Activated gamma-delta T cell treated with Interleukin-2 at 50 U/mL for 16 hours (primary cell): ENCODE data around the gene MTFR2.
"Not testable (repeated sequence)": the region's sequence is repeated elsewhere in the genome, so short reads cannot be mapped to it uniquely, and the experiment has no call there.

ENCODE experiments used
- DNase-seq: peaks from one replicate; pipeline ENCODE4 v3.0.0-alpha.2; 2020

The MTFR2 gene

DNA sequence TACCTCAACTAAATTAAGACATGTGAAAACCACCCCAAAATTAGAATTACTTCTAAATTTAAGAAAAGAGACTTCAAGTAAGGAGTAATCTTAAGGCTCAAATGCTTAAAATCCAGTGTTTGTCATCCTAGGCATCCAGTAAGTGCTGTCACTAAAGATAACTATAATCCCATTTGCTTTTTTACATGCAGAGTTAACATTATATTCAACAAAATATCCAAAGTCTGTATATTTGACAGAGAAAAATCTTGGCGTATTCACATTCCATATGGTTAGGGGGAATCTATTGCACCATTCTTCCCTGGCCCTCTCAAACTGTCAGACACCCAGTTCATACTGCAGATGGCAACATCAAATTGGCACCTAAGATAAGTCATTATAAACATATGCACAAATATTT is 17.4 kb downstream of the MTFR2 start:
- DNase-seq, result no peak

DNA sequence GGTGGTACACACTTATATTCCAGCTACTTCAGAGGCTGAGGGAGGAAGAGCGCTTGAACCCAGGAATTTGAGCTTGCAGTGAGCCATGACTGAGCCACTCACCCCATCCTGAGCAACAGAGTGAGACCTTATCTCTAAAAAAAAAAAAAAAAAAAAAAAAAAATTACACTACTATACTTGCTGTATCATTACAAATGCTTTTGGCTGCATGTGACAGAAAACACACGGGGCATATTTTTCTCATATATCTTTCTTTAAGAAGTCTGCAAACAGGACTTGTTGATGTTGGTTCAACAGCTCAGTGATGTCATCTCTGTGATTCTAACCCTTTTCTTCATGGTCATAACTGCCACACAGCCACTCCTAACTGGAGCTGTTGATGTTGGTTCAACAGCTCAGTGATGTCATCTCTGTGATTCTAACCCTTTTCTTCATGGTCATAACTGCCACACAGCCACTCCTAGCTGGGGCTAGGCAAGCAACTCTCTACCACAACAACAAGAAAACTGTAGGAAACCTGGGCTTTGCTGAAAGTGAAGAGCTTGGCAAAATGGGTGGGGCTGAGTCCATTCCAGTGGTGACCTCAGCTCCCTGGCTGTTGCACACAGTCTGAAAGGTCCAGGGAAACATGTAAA is 19.8 kb downstream of the MTFR2 start:
- no peak for DNase-seq

DNA sequence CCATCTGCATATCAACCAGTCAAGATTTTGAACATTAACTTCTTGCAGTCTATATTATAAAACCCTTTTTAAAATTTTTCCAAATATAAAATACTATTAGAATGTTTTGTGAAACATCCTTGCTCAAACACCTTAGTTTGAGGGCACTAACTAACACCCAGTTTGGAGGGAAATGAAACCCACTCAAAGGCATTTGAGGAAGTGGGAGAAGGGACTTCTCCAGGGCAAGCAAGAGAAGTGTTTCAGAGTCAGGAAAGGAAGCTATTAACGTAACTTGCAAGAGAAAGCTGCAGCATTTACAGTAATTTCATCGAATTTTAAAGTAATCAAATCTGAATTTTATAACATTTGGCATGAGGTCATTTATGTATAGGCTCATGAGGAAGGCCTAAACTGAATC is 21.3 kb downstream of the MTFR2 start:
- no peak for DNase-seq

GRCh38 chr6:136226674-136227377 is 23.3 kb downstream of the MTFR2 start:
- no peak for DNase-seq

DNA sequence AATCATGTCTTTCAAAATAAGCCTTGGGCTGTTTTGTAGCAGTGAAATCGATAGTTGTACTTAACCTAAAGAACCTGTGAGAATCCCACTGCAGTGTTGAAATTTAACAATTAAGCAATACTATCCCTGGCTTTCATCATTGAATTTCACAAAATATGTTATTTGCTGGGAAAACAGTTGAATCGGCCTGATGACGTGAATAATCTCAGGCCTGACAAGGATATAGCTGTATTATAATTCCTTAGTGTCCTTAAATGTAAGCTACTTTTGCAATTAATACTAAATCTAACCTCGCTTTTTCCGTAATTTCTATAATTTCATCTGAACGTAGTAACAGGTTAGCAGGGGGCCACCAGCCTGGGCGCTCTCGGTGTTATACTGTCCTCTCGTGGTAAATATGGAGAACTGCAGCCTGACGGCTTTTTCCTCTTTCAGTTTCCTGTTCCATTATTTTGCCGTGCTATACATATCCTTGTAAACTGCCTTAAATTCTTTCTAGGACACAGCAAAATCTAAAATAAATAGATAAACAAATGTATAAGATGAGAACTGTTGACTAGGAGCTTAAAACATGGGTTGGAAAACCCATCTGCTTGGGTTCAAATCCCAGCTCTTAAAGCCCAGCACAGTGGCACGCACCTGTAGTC is 24.0 kb downstream of the MTFR2 start:
- DNase-seq, result peak; percentile 41

DNA sequence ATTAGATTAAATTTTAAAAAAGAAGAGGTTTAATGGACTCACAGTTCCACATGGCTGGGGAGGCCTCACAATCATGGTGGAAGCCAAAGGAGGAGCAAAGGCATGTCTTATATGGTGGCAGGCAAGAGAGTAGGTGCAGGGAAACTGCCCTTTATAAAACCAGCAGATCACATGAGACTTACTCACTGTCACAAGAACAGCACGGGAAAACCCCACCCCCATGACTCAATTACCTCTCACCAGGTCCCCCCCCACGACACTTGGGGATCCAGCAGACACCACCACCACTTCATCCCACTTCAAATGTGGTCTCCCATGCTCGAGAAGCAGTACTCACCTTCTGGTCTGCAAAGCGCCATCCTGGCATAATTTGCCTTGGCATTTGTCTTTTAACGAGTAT is 24.6 kb downstream of the MTFR2 start:
- DNase-seq, result no peak

DNA sequence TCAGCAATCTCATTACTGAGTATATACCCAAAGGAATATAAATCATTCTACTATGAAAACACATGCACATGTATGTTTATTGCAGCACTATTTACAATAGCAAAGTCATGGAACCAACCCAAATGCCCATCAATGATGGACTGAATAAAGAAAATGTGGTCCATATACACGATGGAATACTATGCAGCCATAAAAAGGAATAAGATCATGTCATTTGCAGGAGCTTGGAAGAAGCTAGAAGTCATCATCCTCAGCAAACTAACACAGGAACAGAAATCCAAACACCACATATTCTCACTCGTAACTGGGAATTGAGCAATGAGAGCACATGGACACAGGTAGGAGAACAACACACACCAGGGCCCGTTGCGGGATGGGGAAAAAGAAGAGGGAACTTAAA is 25.1 kb downstream of the MTFR2 start:
- DNase-seq, result not testable (repeated sequence)

- no peak for DNase-seq
These were observed 33.4 kb downstream of the MTFR2 start for GRCh38 chr6:136216503-136217401.

DNA sequence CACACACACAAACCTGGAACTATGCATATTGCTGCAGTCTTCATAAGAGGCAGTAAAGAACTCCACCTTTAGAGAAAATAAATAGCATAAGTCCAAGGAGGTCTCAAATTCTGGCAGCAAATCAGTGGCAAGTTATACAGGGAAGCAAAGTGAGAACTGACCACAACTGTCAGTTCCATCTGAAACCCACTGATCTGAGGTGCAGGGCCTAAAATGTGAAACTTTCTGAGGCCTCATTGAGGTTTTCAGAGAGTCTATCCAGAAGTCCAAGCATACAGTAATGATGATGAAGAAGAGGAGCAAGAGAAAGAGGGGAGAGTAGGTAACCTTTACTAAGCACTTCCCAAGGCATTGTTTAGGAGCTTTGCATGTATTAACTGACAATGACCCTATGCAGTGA is 36.3 kb downstream of the MTFR2 start:
- DNase-seq, result no peak

GRCh38 chr6:136213012-136213539 is 37.0 kb downstream of the MTFR2 start:
- DNase-seq, result no peak

GRCh38 chr6:136212608-136213007 is 37.5 kb downstream of the MTFR2 start:
- DNase-seq, result no peak

- DNase-seq, result no peak
These were observed 39.5 kb downstream of the MTFR2 start for GRCh38 chr6:136210398-136211165.

GRCh38 chr6:136209496-136209895 is 40.6 kb downstream of the MTFR2 start:
- DNase-seq, result no peak

GRCh38 chr6:136208783-136209182 is 41.3 kb downstream of the MTFR2 start:
- no peak for DNase-seq

- DNase-seq, result no peak
These were observed 48.4 kb downstream of the MTFR2 start for GRCh38 chr6:136201732-136202131.

GRCh38 chr6:136192902-136193301 is 57.2 kb downstream of the MTFR2 start:
- DNase-seq, result no peak

DNA sequence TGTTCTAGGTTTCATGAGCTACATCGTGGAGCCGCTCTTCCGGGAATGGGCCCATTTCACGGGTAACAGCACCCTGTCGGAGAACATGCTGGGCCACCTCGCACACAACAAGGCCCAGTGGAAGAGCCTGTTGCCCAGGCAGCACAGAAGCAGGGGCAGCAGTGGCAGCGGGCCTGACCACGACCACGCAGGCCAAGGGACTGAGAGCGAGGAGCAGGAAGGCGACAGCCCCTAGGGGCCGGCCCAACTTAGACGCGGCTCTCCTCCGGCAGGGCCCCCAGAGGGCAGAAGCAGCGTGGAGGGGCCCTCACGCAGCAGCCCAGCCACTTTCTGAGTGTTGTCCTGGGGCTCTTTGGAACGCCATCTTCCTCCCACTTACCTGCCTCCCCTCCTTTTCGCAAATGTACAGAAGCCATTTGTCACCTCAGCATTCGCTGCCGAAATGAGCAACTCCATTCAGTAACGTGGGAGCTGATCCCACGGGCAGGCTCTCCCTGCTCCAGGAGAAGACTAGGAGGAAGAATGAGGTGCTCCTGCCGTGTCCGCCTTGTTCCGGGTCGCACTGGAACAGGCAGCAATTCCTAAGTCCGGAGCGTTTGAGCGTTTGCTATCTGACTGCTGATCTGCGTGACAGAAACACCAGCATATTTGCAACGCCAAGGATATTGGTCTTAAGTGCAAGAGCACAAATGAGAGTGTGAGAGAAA is 58.4 kb downstream of the MTFR2 start:
- no peak for DNase-seq

- DNase-seq, result no peak
These were observed 61.0 kb downstream of the MTFR2 start for GRCh38 chr6:136189104-136189503.

DNA sequence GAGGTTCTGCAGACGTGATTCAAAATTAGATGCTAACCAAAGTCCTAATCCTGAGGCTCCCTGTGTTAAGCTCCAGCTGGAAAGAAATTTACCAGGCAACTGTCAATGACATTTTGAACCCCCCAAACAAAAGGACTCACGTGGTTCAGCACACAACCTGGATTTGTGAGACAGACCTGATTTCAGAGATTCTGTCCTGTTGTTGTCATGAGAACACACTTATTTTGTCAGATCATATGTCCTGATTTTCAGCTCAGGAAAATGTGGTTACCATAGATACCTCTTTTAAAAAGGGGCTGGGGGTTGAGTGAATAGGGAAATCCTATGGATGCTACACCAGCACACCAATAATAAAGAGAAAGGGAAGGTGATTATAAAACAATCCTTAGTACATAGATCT is 61.6 kb downstream of the MTFR2 start:
- no peak for DNase-seq

DNA sequence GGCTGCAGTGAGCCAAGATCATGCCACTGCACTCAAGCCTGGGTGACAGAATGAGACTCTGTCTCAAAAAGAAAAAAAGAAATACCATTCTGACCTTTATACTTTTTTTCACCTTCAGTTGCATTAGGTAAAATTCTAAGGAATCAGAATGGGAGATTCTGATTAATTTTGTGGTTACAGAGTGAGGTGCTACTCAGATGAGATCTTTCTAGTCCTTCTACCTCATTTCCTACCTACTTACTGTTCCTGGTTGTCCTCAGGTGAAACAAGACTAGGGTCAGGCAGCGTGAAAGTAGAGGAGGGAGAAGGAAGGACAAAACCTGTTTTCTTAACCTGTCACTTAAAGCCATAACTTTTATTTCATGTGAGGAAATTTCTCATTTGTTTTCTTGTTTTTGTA is 63.7 kb downstream of the MTFR2 start:
- DNase-seq, result no peak

- DNase-seq, result no peak
These were observed 65.4 kb downstream of the MTFR2 start for GRCh38 chr6:136184738-136185137.

- no peak for DNase-seq
These were observed 68.2 kb downstream of the MTFR2 start for GRCh38 chr6:136181861-136182260.
